Ovary (tissue), 9 donors: ENCODE data around the gene VAMP4. TPM values are rescaled to one million over a fixed set of nuclear protein-coding genes. Genes with fewer than 3 reads are reported as not detected.
"Not testable (repeated sequence)": the region's sequence is repeated elsewhere in the genome, so short reads cannot be mapped to it uniquely, and the experiment has no call there.

Source experiments
- DNase-seq, 5 donors: peaks; one replicate each; pipeline ENCODE4 v3.0.0-alpha.2; 2019 to 2020
- H3K27ac ChIP-seq, 2 donors: fragments of 200-600 bp; one replicate each; pipeline versions ENCODE4 v1.5.1 to v1.8.0; 2019 to 2022
- H3K27me3 ChIP-seq: fragments of 200-600 bp; one replicate; pipeline ENCODE4 v1.8.0; 2022
- H3K36me3 ChIP-seq: fragments of 200-600 bp; sonication (generic); one replicate; pipeline ENCODE4 v1.5.1; 2019
- H3K4me1 ChIP-seq: one replicate; pipeline ENCODE4 v1.8.1; 2013; ENCODE audit warnings: mild to moderate bottlenecking, moderate library complexity; ENCODE audit not compliant: insufficient read depth
- H3K4me3 ChIP-seq: fragments of 200-600 bp; sonication (generic); one replicate; pipeline ENCODE4 v1.5.1; 2017
- H3K9me3 ChIP-seq, 2 donors: fragments of 200-600 bp in 1 of 2; sonication (generic) in 1 of 2; one replicate each; pipeline versions ENCODE4 v1.5.1 to v1.8.1; 2013 to 2019; ENCODE audit warnings: mild to moderate bottlenecking in 1 of 2, moderate library complexity in 1 of 2
- EP300 ChIP-seq: sonication (generic); formaldehyde crosslinking; IDR thresholded peaks from one replicate; pipeline ENCODE4 v1.6.1; 2017; ENCODE audit warnings: antibody characterized with exemption
- POLR2A ChIP-seq: fragments of 450-650 bp; IDR thresholded peaks from one replicate; pipeline ENCODE4 v1.6.1; 2017; ENCODE audit warnings: antibody characterized with exemption, mild to moderate bottlenecking, moderate library complexity
- WGBS, 3 donors: extraction: QIAGEN DNeasy Blood & Tissue Kit in 1 of 3; methylation state at CpG; one replicate each; pipeline versions ENCODE4 v1.1.5 to v1.1.7; 2013 to 2017; 5-methylcytosine and 5-hydroxymethylcytosine counted together
- intact Hi-C, 4 donors: fragments of 100-400 bp; cut with DNase I; formaldehyde crosslinking; loops; one replicate each; pipeline versions ENCODE4 v1.11.0 to v1.15.1; 2022 to 2023
- polyA plus RNA-seq, 2 donors: library from polyadenylated mRNA; stranded (reverse); fragments of 200-250 nt in 1 of 2; fragments of 350-450 nt in 1 of 2; fragmentation: Illumina TruSeq in 1 of 2; extraction: RNeasy Lipid Tissue Mini Kit (QIAGEN cat#74804) in 1 of 2; gene quantifications; one replicate each; pipeline ENCODE4 v1.2.3, GENCODE V29; 2013 to 2014
- total RNA-seq, 7 donors: library from RNA; depleted of rRNA in 2 of 7; stranded (reverse); fragments of >200 nt in 2 of 7; fragmentation: NEBNext Ultra II Directional in 3 of 7; extraction: Animal tissue kit (Norgen Biotek cat#: 25700) in 3 of 7; gene quantifications; one replicate each; pipeline versions ENCODE4 v1.1.0 to v1.2.4, GENCODE V29; 2016 to 2023
- TF ChIP-seq, protein P1 (sequence below), 3 donors: fragments of 450-650 bp in 2 of 3; fragments of 200-600 bp in 1 of 3; IDR thresholded peaks; one replicate each; pipeline versions ENCODE4 v1.5.1 to v1.8.0; 2016 to 2022; ENCODE audit warnings: antibody characterized with exemption in 3 of 3, mild to moderate bottlenecking in 1 of 3
- donor health status: DM: no; HTN: no; CAD: no; lungs with moderate emphysema.
- donor health status: DM: no; HTN: no; CAD: no.
- donor health status: Bipolar disorder and iron deficiency.
- donor health status: DM: yes; HTN: yes; CAD: no.
- donor health status: DM: no; HTN: no; CAD: no.
- donor health status: DM: yes; HTN: yes; CAD: no.

Gene VAMP4
- total and polyA plus RNA-seq, 9 donors: 6.7 to 14.1 (median 12.3) TPM

GRCh38 chr1:171702598-171702997 is 39.3 kb downstream of the VAMP4 start:
- Histone ChIP-seq H3K4me3 (no peak overlapping the region), H3K36me3 (no peaks in the 10 kb centered on the region), H3K27ac (no peak overlapping the region), H3K9me3 (no peaks in the 10 kb centered on the region), H3K4me1 (peaks cover 3% of the 10 kb centered on the region), H3K27me3 (no peaks in the 10 kb centered on the region)
- DNase-seq: no peak
- intact Hi-C loops: no loop called here
- TF ChIP-seq EP300: no peak
- TF ChIP-seq, protein P1, sequence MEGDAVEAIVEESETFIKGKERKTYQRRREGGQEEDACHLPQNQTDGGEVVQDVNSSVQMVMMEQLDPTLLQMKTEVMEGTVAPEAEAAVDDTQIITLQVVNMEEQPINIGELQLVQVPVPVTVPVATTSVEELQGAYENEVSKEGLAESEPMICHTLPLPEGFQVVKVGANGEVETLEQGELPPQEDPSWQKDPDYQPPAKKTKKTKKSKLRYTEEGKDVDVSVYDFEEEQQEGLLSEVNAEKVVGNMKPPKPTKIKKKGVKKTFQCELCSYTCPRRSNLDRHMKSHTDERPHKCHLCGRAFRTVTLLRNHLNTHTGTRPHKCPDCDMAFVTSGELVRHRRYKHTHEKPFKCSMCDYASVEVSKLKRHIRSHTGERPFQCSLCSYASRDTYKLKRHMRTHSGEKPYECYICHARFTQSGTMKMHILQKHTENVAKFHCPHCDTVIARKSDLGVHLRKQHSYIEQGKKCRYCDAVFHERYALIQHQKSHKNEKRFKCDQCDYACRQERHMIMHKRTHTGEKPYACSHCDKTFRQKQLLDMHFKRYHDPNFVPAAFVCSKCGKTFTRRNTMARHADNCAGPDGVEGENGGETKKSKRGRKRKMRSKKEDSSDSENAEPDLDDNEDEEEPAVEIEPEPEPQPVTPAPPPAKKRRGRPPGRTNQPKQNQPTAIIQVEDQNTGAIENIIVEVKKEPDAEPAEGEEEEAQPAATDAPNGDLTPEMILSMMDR (IDR thresholded peaks at IDR 0.05): no peak
- TF ChIP-seq POLR2A: no peak

DNA sequence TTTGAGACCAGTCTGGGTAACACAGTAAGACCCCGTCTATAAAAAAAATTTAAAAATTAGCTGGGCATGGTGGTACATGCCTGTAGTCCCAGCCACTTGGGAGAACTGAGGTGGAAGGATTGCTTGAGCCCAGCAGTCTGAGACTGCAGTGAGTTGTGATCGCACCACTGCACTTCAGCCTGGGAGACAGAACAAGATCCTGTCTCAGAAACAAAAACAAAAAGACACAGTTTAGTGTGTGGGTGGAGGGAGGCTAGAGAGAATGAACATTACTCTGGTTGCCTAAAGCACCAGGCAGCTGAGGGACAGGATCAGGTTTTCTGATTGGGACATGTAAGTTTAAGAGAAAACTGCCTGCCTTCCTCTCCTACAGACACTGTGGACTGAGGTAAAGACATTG is 42.3 kb downstream of the VAMP4 start:
- Histone ChIP-seq H3K4me1 (no peaks in the 10 kb centered on the region), H3K4me3 (no peak overlapping the region), H3K9me3 (no peaks in the 10 kb centered on the region), H3K27ac (no peak overlapping the region), H3K27me3 (no peaks in the 10 kb centered on the region), H3K36me3 (no peaks in the 10 kb centered on the region)
- intact Hi-C loops: no loop called here
- TF ChIP-seq, protein P1 (IDR thresholded peaks at IDR 0.05): no peak
- TF ChIP-seq EP300 (no peak), POLR2A (no peak)
- 63 to 71% (median 64%) methylated on average over 2 of the region's 2 CpGs for WGBS, 3 donors
- DNase-seq: no peak

DNA sequence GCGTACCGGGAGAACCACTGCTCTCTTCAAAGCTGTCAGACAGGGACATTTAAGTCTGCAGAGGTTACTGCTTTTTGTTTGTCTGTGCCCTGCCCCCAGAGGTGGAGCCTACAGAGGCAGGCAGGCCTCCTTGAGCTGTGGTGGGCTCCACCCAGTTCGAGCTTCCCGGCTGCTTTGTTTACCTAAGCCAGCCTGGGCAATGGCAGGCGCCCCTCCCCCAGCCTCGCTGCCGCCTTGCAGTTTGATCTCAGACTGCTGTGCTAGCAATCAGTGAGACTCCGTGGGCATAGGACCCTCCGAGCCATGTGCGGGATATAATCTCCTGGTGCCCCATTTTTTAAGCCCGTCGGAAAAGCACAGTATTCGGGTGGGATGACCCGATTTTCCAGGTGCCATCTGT is 46.1 kb downstream of the VAMP4 start:
- H3K36me3 ChIP-seq, intact Hi-C loops, H3K27ac ChIP-seq, H3K4me1 ChIP-seq, H3K4me3 ChIP-seq, DNase-seq, H3K9me3 ChIP-seq, H3K27me3 ChIP-seq: not testable (repeated sequence)
- 89 to 97% (median 91%) methylated on average over 14 of the region's 14 CpGs for WGBS, 3 donors

- intact Hi-C loops, H3K4me1 ChIP-seq, DNase-seq, H3K36me3 ChIP-seq, H3K27ac ChIP-seq, H3K27me3 ChIP-seq, H3K4me3 ChIP-seq, H3K9me3 ChIP-seq: not testable (repeated sequence)
- WGBS, 3 donors: 84 to 98% (median 95%) methylated on average over 6 to 15 of the region's 23 CpGs
Observed at GRCh38 chr1:171693541-171693940, 48.3 kb downstream of the VAMP4 start.

- Histone ChIP-seq H3K36me3 (no peaks in the 10 kb centered on the region), H3K4me1 (no peaks in the 10 kb centered on the region), H3K9me3 (no peaks in the 10 kb centered on the region), H3K27me3 (no peaks in the 10 kb centered on the region), H3K4me3 (no peak overlapping the region), H3K27ac (no peak overlapping the region)
- no peak for DNase-seq
- intact Hi-C loops: loop anchor here in 1 of 4 donors (5.0 kb wide), 1 partner anchor 93 kb away; no protein-coding TSS in a partner anchor
- WGBS, 3 donors: 76 to 81% (median 81%) methylated on average over 8 of the region's 8 CpGs
- TF ChIP-seq, protein P1 (IDR thresholded peaks at IDR 0.05): no peak
- TF ChIP-seq EP300: no peak
- TF ChIP-seq POLR2A: no peak
Observed at GRCh38 chr1:171683870-171684269, 58.0 kb downstream of the VAMP4 start.

- no peak overlapping the region for H3K27ac ChIP-seq
- TF ChIP-seq POLR2A: no peak
- TF ChIP-seq EP300: no peak
- TF ChIP-seq, protein P1 (IDR thresholded peaks at IDR 0.05): no peak
- 94 to 97% (median 96%) methylated on average over 3 of the region's 3 CpGs for WGBS, 3 donors
- no peaks in the 10 kb centered on the region for H3K9me3 ChIP-seq
- no peak for DNase-seq
- H3K36me3 ChIP-seq: no peaks in the 10 kb centered on the region
- no peaks in the 10 kb centered on the region for H3K4me1 ChIP-seq
- H3K27me3 ChIP-seq: no peaks in the 10 kb centered on the region
- intact Hi-C loops: loop anchor here in 1 of 4 donors (5.0 kb wide), 1 partner anchor 97 kb away; no protein-coding TSS in a partner anchor
- H3K4me3 ChIP-seq: no peak overlapping the region
Observed at GRCh38 chr1:171680339-171680738, 61.5 kb downstream of the VAMP4 start.
